ENCODE measurements around the gene STOX2.

The STOX2 gene

DNA sequence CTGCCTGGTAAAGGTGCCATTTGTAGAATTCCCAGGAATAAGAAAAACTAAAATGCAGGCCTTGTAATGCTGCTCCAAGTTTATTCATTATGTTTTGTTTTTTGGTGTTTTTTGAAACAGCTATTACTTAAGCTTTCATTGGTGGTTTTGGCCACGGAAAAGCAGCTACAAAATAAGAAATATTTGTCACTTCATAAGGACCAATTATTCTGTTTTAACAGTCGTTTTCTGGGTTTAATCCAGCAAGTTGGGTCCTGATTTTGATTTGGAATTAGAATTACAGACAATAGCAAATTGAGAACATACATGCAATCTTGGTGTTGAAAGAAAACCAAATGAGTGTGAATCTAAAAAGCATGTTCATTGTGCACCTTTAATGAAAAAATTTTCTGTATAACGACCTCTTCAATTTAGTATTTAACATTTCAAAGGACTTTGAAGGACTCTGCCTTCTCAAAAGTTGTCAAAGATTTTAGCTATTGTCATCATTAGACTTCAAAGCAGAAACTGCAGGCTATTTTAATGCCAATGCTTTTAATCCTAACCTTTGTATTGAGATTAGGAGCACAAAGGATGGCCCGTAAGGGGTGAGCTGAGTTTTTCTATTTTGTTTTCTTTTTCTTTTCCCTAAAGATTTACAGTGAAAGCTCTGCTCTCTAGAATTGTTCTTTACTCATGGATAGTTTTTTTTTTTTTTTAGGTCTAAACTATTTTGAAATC lies 26.7 kb upstream of the STOX2 start:
- H3K9ac ChIP-seq (ENCODE audit: low read length) = no peak overlapping the region
- H2AFZ ChIP-seq (ENCODE audit: low read length) = no peak overlapping the region
- H3K9me3 ChIP-seq (ENCODE audit: low read length) = no peaks in the 10 kb centered on the region
- no peaks in the 10 kb centered on the region for H4K20me1 ChIP-seq (ENCODE audit: insufficient read depth, low read length)
- H3K27ac ChIP-seq (ENCODE audit: low read depth, low read length, poor library complexity, severe bottlenecking) = no peak overlapping the region
- H3K4me3 ChIP-seq (ENCODE audit: low read depth, low read length, poor library complexity, severe bottlenecking) = no peak overlapping the region
- H3K36me3 ChIP-seq (ENCODE audit: insufficient read depth, low read length) = no peaks in the 10 kb centered on the region
- no peaks in the 10 kb centered on the region for H3K27me3 ChIP-seq (ENCODE audit: insufficient read depth, low read length)
- H3F3A ChIP-seq (ENCODE audit: insufficient read depth, low read length) = no peaks in the 10 kb centered on the region
- H3K4me2 ChIP-seq (ENCODE audit: low read length) = no peak overlapping the region
- no peak for TF ChIP-seq EZH2 (IDR thresholded peaks at IDR 0.05; ENCODE audit: borderline replicate concordance, low read length)
- TF ChIP-seq, protein P1, sequence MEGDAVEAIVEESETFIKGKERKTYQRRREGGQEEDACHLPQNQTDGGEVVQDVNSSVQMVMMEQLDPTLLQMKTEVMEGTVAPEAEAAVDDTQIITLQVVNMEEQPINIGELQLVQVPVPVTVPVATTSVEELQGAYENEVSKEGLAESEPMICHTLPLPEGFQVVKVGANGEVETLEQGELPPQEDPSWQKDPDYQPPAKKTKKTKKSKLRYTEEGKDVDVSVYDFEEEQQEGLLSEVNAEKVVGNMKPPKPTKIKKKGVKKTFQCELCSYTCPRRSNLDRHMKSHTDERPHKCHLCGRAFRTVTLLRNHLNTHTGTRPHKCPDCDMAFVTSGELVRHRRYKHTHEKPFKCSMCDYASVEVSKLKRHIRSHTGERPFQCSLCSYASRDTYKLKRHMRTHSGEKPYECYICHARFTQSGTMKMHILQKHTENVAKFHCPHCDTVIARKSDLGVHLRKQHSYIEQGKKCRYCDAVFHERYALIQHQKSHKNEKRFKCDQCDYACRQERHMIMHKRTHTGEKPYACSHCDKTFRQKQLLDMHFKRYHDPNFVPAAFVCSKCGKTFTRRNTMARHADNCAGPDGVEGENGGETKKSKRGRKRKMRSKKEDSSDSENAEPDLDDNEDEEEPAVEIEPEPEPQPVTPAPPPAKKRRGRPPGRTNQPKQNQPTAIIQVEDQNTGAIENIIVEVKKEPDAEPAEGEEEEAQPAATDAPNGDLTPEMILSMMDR (IDR thresholded peaks at IDR 0.05; ENCODE audit: low read length) = no peak
- H3K9me2 ChIP-seq (ENCODE audit: low read depth, low read length) = no peaks in the 10 kb centered on the region
- no peaks in the 10 kb centered on the region for H3K4me1 ChIP-seq (ENCODE audit: insufficient read depth, low read length, severe bottlenecking)
- no peaks in the 10 kb centered on the region for H3K79me2 ChIP-seq (ENCODE audit: insufficient read depth, low read length)

DNA sequence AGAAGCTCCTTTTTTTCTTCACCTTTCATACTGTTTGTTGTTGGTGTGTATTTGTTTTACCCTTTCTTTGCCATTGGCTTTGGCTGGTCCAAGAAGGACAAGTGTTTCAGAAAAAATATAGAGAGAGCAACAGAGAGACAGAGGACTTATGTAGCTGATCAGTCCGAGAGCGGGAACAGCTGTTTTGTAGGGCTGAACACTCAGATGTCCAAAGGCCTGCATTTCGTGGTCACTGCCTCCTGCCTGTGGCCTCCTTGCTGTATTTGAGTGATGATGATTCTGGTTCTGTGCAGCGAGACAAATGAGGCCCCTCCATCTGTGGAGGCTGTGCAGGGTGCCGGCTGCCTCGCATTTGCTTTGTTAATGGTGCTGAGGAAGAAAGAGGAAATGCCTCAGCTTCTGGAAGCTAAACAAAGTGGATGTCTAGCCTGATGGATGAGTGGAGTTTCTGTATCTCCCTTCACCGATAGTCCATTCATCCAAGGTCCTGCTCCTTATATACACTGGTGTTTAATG lies 19.8 kb upstream of the STOX2 start:
- H3K9me2 ChIP-seq (ENCODE audit: low read depth, low read length) = no peaks in the 10 kb centered on the region
- no peaks in the 10 kb centered on the region for H3K36me3 ChIP-seq (ENCODE audit: insufficient read depth, low read length)
- peaks cover 5% of the 10 kb centered on the region; the same call in 1 of the 2 replicates for H3K27me3 ChIP-seq (ENCODE audit: insufficient read depth, low read length)
- no peaks in the 10 kb centered on the region for H3K9me3 ChIP-seq (ENCODE audit: low read length)
- H3K4me1 ChIP-seq (ENCODE audit: insufficient read depth, low read length, severe bottlenecking) = no peaks in the 10 kb centered on the region
- H3K27ac ChIP-seq (ENCODE audit: low read depth, low read length, poor library complexity, severe bottlenecking) = no peak overlapping the region
- H3F3A ChIP-seq (ENCODE audit: insufficient read depth, low read length) = no peaks in the 10 kb centered on the region
- H3K9ac ChIP-seq (ENCODE audit: low read length) = no peak overlapping the region
- H3K4me3 ChIP-seq (ENCODE audit: low read depth, low read length, poor library complexity, severe bottlenecking) = no peak overlapping the region
- TF ChIP-seq EZH2 (IDR thresholded peaks at IDR 0.05; ENCODE audit: borderline replicate concordance, low read length) = no peak
- TF ChIP-seq, protein P1 (IDR thresholded peaks at IDR 0.05; ENCODE audit: low read length) = no peak
- H3K4me2 ChIP-seq (ENCODE audit: low read length) = no peak overlapping the region
- H3K79me2 ChIP-seq (ENCODE audit: insufficient read depth, low read length) = no peaks in the 10 kb centered on the region
- no peak overlapping the region for H2AFZ ChIP-seq (ENCODE audit: low read length)
- no peaks in the 10 kb centered on the region for H4K20me1 ChIP-seq (ENCODE audit: insufficient read depth, low read length)

DNA sequence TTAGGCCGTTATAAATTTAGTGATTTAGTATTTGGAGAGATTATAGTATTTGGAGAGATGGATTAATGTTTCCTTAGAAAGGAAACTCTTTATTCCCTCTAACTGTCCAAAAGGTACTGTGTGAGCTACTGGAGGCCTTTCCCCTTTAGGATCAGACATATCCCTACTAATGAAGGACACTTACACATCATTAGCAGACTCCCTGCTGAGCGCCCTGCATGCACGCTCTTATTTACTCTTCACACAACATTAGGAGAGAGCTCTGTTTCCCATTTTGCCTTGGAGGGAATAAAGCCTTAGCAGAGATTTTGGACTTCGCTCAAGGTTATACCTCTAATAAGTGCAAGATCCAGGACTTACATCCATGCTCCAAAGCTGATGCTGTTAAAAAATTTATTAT lies 17.8 kb upstream of the STOX2 start:
- no peaks in the 10 kb centered on the region for H3F3A ChIP-seq (ENCODE audit: insufficient read depth, low read length)
- no peaks in the 10 kb centered on the region for H3K79me2 ChIP-seq (ENCODE audit: insufficient read depth, low read length)
- no peaks in the 10 kb centered on the region for H3K36me3 ChIP-seq (ENCODE audit: insufficient read depth, low read length)
- no peaks in the 10 kb centered on the region for H3K9me2 ChIP-seq (ENCODE audit: low read depth, low read length)
- H3K4me3 ChIP-seq (ENCODE audit: low read depth, low read length, poor library complexity, severe bottlenecking) = no peak overlapping the region
- TF ChIP-seq, protein P1 (IDR thresholded peaks at IDR 0.05; ENCODE audit: low read length) = no peak
- H2AFZ ChIP-seq (ENCODE audit: low read length) = no peak overlapping the region
- peaks cover 5% of the 10 kb centered on the region; the same call in 1 of the 2 replicates for H3K27me3 ChIP-seq (ENCODE audit: insufficient read depth, low read length)
- no peak overlapping the region for H3K4me2 ChIP-seq (ENCODE audit: low read length)
- no peaks in the 10 kb centered on the region for H4K20me1 ChIP-seq (ENCODE audit: insufficient read depth, low read length)
- no peaks in the 10 kb centered on the region for H3K4me1 ChIP-seq (ENCODE audit: insufficient read depth, low read length, severe bottlenecking)
- no peaks in the 10 kb centered on the region for H3K9me3 ChIP-seq (ENCODE audit: low read length)
- H3K27ac ChIP-seq (ENCODE audit: low read depth, low read length, poor library complexity, severe bottlenecking) = no peak overlapping the region
- no peak overlapping the region for H3K9ac ChIP-seq (ENCODE audit: low read length)

Measured in OCI-LY1 (cell line).